WTC11 (cell line): ENCODE data around the gene SYNJ2. TPM values are rescaled to one million over a fixed set of nuclear protein-coding genes. Genes with fewer than 3 reads are reported as not detected.

Experiments
- ATAC-seq: fragments of 200-7000 bp; cut with Tn5 transposase; 2 replicates; pipeline ENCODE4 v1.10.0; 2021; ENCODE audit warnings: mild to moderate bottlenecking, moderate library complexity
- CTCF ChIA-PET: fragments of 300-600 bp; sonication (Branson Sonifier 250); formaldehyde crosslinking; loops from one replicate; lab custom pipeline; 2021; ENCODE audit warnings: antibody characterized with exemption; lab: Charles Lee
- POLR2A ChIA-PET: fragments of 350-600 bp; sonication (Branson Sonifier 250); formaldehyde crosslinking; loops from one replicate; lab custom pipeline; 2021; ENCODE audit warnings: antibody characterized with exemption; lab: Charles Lee
- DNase-seq: peaks from one replicate; pipeline ENCODE4 v3.0.0; 2021; ENCODE audit warnings: low spot score
- H3K27ac Mint-ChIP-seq: 2 replicates; pipeline ENCODE4 v1.8.0; 2021; ENCODE audit warnings: mixed read lengths
- H3K27me3 Mint-ChIP-seq: 2 replicates; pipeline ENCODE4 v1.8.0; 2021; ENCODE audit warnings: low read depth, mild to moderate bottlenecking, moderate library complexity, mixed read lengths
- H3K36me3 Mint-ChIP-seq: 2 replicates; pipeline ENCODE4 v1.8.0; 2021; ENCODE audit warnings: mixed read lengths
- H3K4me1 Mint-ChIP-seq: 2 replicates; pipeline ENCODE4 v1.8.0; 2022; ENCODE audit warnings: mixed read lengths
- H3K4me3 Mint-ChIP-seq: 2 replicates; pipeline ENCODE4 v1.8.0; 2021; ENCODE audit warnings: mild to moderate bottlenecking, moderate library complexity, mixed read lengths
- H3K9me3 Mint-ChIP-seq: 2 replicates; pipeline ENCODE4 v1.8.0; 2021; ENCODE audit warnings: mixed read lengths
- CBFB ChIP-seq: sonication (generic); formaldehyde crosslinking; IDR thresholded peaks from 2 replicates; pipeline ENCODE4 v1.8.1; 2022; ENCODE audit warnings: mild to moderate bottlenecking, low read depth, missing genetic modification reagents
- E2F5 ChIP-seq: sonication (generic); formaldehyde crosslinking; IDR thresholded peaks from 2 replicates; pipeline ENCODE4 v1.8.1; 2022; ENCODE audit warnings: mild to moderate bottlenecking, moderate library complexity, missing genetic modification reagents
- ELF4 ChIP-seq: sonication (generic); formaldehyde crosslinking; IDR thresholded peaks from 2 replicates; pipeline ENCODE4 v1.8.1; 2022; ENCODE audit warnings: low read depth, mild to moderate bottlenecking, moderate library complexity, missing genetic modification reagents
- ESRRA ChIP-seq: sonication (generic); formaldehyde crosslinking; IDR thresholded peaks from 2 replicates; pipeline ENCODE4 v1.8.1; 2022; ENCODE audit warnings: mild to moderate bottlenecking, missing genetic modification reagents, borderline replicate concordance
- ETV6 ChIP-seq: sonication (generic); formaldehyde crosslinking; IDR thresholded peaks from 2 replicates; pipeline ENCODE4 v1.8.1; 2022; ENCODE audit warnings: mild to moderate bottlenecking, missing genetic modification reagents
- GRHL2 ChIP-seq: fragments of 250-450 bp; sonication (Bioruptor Pico); IDR thresholded peaks from 2 replicates; pipeline ENCODE4 v1.8.0; 2022; ENCODE audit warnings: mild to moderate bottlenecking, moderate library complexity; ENCODE audit not compliant: insufficient replicate concordance, severe bottlenecking
- IRF1 ChIP-seq: sonication (generic); formaldehyde crosslinking; IDR thresholded peaks from 2 replicates; pipeline ENCODE4 v1.8.0; 2023; ENCODE audit warnings: missing genetic modification reagents
- NFATC4 ChIP-seq: fragments of 250-450 bp; sonication (Bioruptor Pico); IDR thresholded peaks from 2 replicates; pipeline ENCODE4 v1.9.0; 2021; ENCODE audit warnings: mild to moderate bottlenecking
- NR1H2 ChIP-seq: sonication (generic); formaldehyde crosslinking; IDR thresholded peaks from 2 replicates; pipeline ENCODE4 v1.9.0; 2021; ENCODE audit warnings: mild to moderate bottlenecking, moderate library complexity, missing genetic modification reagents
- ZNF138 ChIP-seq: sonication (generic); formaldehyde crosslinking; conservative IDR thresholded peaks from 2 replicates; pipeline ENCODE4 v1.8.1; 2022; ENCODE audit warnings: mild to moderate bottlenecking, moderate library complexity, missing genetic modification reagents
- ZNF263 ChIP-seq: sonication (generic); formaldehyde crosslinking; IDR thresholded peaks from 2 replicates; pipeline ENCODE4 v1.8.1; 2022; ENCODE audit warnings: low read depth, mild to moderate bottlenecking, moderate library complexity, missing genetic modification reagents
- ZNF423 ChIP-seq: fragments of 250-450 bp; sonication (Bioruptor Pico); IDR thresholded peaks from 2 replicates; pipeline ENCODE4 v2.1.2; 2022; ENCODE audit warnings: mild to moderate bottlenecking, moderate library complexity
- total RNA-seq: library from RNA; stranded (reverse); gene quantifications from 3 replicates; pipeline ENCODE4 v1.2.3, GENCODE V29; 2021
- TF ChIP-seq, protein P1 (sequence below): fragments of 250-450 bp; sonication (Bioruptor Pico); IDR thresholded peaks from 2 replicates; pipeline ENCODE4 v1.9.0; 2021; ENCODE audit warnings: mild to moderate bottlenecking, borderline replicate concordance
- TF ChIP-seq, protein P2 (sequence below): sonication (generic); formaldehyde crosslinking; IDR thresholded peaks from 2 replicates; pipeline ENCODE4 v1.8.1; 2023; ENCODE audit warnings: mild to moderate bottlenecking, missing genetic modification reagents, moderate library complexity
- TF ChIP-seq, protein P3 (sequence below): fragments of 250-450 bp; sonication (Bioruptor Pico); IDR thresholded peaks from 2 replicates; pipeline ENCODE4 v2.1.2; 2022; ENCODE audit warnings: mild to moderate bottlenecking, moderate library complexity
- TF ChIP-seq, protein P4 (sequence below): sonication (generic); formaldehyde crosslinking; IDR thresholded peaks from 2 replicates; pipeline ENCODE4 v1.8.1; 2022; ENCODE audit warnings: missing genetic modification reagents, borderline replicate concordance

SYNJ2 gene
- total RNA-seq, 1 experiment from 2014 or later: 15.3 TPM

DNA sequence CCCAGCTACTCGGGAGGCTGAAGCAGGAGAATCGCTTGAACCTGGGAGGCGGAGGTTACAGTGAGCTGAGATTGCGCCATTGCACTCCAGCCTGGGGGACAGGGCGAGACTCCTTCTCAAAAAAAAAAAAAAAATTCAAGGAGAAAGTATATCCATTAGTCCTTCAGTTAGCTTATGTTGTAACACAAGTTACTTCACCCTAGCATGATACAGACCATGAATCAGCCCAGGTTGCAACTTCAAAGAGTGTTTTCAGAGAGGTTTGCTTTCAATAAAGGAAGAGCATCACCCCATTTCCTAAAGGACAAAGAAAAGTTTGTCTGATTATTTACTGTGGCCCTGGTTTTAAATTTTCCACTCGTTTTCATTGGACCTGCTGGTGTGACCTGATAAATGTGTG, 113.4 kb downstream of the SYNJ2 start:
- POLR2A ChIA-PET: no interaction called here
- Mint-ChIP-seq H3K27ac (no peak overlapping the region), H3K27me3 (no peaks in the 10 kb centered on the region), H3K9me3 (no peaks in the 10 kb centered on the region), H3K4me1 (no peaks in the 10 kb centered on the region), H3K4me3 (no peak overlapping the region), H3K36me3 (peaks cover 9% of the 10 kb centered on the region; the same call in 1 of the 2 replicates)
- CTCF ChIA-PET: no interaction called here
- ATAC-seq (no peak), DNase-seq (no peak)
- TF ChIP-seq NFATC4 (CRISPR knock-in tag) (no peak), ZNF138 (CRISPR knock-in tag) (no peak), E2F5 (CRISPR knock-in tag) (no peak), CBFB (no peak), ESRRA (CRISPR knock-in tag) (no peak), ELF4 (CRISPR knock-in tag) (no peak), NR1H2 (CRISPR knock-in tag) (no peak), GRHL2 (CRISPR knock-in tag) (no peak)
- TF ChIP-seq, protein P1, sequence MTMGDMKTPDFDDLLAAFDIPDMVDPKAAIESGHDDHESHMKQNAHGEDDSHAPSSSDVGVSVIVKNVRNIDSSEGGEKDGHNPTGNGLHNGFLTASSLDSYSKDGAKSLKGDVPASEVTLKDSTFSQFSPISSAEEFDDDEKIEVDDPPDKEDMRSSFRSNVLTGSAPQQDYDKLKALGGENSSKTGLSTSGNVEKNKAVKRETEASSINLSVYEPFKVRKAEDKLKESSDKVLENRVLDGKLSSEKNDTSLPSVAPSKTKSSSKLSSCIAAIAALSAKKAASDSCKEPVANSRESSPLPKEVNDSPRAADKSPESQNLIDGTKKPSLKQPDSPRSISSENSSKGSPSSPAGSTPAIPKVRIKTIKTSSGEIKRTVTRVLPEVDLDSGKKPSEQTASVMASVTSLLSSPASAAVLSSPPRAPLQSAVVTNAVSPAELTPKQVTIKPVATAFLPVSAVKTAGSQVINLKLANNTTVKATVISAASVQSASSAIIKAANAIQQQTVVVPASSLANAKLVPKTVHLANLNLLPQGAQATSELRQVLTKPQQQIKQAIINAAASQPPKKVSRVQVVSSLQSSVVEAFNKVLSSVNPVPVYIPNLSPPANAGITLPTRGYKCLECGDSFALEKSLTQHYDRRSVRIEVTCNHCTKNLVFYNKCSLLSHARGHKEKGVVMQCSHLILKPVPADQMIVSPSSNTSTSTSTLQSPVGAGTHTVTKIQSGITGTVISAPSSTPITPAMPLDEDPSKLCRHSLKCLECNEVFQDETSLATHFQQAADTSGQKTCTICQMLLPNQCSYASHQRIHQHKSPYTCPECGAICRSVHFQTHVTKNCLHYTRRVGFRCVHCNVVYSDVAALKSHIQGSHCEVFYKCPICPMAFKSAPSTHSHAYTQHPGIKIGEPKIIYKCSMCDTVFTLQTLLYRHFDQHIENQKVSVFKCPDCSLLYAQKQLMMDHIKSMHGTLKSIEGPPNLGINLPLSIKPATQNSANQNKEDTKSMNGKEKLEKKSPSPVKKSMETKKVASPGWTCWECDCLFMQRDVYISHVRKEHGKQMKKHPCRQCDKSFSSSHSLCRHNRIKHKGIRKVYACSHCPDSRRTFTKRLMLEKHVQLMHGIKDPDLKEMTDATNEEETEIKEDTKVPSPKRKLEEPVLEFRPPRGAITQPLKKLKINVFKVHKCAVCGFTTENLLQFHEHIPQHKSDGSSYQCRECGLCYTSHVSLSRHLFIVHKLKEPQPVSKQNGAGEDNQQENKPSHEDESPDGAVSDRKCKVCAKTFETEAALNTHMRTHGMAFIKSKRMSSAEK (CRISPR knock-in tag): no peak
- TF ChIP-seq, protein P2, sequence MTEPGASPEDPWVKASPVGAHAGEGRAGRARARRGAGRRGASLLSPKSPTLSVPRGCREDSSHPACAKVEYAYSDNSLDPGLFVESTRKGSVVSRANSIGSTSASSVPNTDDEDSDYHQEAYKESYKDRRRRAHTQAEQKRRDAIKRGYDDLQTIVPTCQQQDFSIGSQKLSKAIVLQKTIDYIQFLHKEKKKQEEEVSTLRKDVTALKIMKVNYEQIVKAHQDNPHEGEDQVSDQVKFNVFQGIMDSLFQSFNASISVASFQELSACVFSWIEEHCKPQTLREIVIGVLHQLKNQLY (CRISPR knock-in tag): no peak
- TF ChIP-seq, protein P3, sequence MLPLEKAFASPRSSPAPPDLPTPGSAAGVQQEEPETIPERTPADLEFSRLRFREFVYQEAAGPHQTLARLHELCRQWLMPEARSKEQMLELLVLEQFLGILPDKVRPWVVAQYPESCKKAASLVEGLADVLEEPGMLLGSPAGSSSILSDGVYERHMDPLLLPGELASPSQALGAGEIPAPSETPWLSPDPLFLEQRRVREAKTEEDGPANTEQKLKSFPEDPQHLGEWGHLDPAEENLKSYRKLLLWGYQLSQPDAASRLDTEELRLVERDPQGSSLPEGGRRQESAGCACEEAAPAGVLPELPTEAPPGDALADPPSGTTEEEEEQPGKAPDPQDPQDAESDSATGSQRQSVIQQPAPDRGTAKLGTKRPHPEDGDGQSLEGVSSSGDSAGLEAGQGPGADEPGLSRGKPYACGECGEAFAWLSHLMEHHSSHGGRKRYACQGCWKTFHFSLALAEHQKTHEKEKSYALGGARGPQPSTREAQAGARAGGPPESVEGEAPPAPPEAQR (CRISPR knock-in tag): no peak
- TF ChIP-seq, protein P4, sequence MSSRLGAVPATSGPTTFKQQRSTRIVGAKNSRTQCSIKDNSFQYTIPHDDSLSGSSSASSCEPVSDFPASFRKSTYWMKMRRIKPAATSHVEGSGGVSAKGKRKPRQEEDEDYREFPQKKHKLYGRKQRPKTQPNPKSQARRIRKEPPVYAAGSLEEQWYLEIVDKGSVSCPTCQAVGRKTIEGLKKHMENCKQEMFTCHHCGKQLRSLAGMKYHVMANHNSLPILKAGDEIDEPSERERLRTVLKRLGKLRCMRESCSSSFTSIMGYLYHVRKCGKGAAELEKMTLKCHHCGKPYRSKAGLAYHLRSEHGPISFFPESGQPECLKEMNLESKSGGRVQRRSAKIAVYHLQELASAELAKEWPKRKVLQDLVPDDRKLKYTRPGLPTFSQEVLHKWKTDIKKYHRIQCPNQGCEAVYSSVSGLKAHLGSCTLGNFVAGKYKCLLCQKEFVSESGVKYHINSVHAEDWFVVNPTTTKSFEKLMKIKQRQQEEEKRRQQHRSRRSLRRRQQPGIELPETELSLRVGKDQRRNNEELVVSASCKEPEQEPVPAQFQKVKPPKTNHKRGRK: no peak

DNA sequence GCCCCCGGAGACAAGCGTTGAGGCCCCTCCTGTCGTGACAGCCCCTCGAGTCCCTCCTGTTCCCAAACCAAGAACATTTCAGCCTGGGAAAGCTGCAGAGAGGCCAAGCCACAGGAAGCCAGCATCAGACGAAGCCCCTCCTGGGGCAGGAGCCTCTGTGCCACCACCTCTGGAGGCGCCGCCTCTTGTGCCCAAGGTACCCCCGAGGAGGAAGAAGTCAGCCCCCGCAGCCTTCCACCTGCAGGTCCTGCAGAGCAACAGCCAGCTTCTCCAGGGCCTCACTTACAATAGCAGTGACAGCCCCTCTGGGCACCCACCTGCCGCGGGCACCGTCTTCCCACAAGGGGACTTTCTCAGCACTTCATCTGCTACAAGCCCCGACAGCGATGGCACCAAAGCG, 114.0 kb downstream of the SYNJ2 start:
- no peak overlapping the region for H3K4me3 Mint-ChIP-seq
- peaks cover under 1% of the 10 kb centered on the region for H3K9me3 Mint-ChIP-seq
- POLR2A ChIA-PET: no interaction called here
- DNase-seq: no peak
- ATAC-seq: no peak
- no peaks in the 10 kb centered on the region for H3K27me3 Mint-ChIP-seq
- CTCF ChIA-PET: no interaction called here
- no peaks in the 10 kb centered on the region for H3K4me1 Mint-ChIP-seq
- H3K27ac Mint-ChIP-seq: no peak overlapping the region
- peaks cover 9% of the 10 kb centered on the region; the same call in 1 of the 2 replicates for H3K36me3 Mint-ChIP-seq
- TF ChIP-seq ETV6 (no peak), ZNF423 (no peak), NR1H2 (CRISPR knock-in tag) (no peak), ZNF263 (no peak), IRF1 (CRISPR knock-in tag) (no peak)
- TF ChIP-seq, protein P1 (CRISPR knock-in tag): no peak
- TF ChIP-seq, all 79 proteins: peak for 0
